ENCODE data around the gene FAM199X. TPM values are rescaled to one million over a fixed set of nuclear protein-coding genes. Genes with fewer than 3 reads are reported as not detected.

Gene FAM199X
- total and polyA plus RNA-seq, 2 donors (not counting 1 experiment from before 2014, with no cell fraction given) = 3.6 to 19.2 TPM

- CTCF ChIA-PET = interaction anchor here (3.0 kb wide), 1 partner anchor 10 kb away, joined by 26 read pairs; the partner anchor contains the start of gene SLC25A53
- DNase-seq = no peak
- Histone ChIP-seq H3K9ac (ENCODE audit: low read length) (peak overlapping the region; percentile 75), H4K20me1 (ENCODE audit: control insufficient read depth, insufficient read depth, low read length, poor library complexity, severe bottlenecking) (no peaks in the 10 kb centered on the region), H2AFZ (ENCODE audit: insufficient read depth, low read depth, low read length, poor library complexity, severe bottlenecking) (peak overlapping the region; percentile 62), H3K27ac (ENCODE audit: low read length in 2 of 2) (peak overlapping the region; percentile 29 to 77), H3K79me2 (ENCODE audit: control insufficient read depth, insufficient read depth, low read length) (peaks cover 31% of the 10 kb centered on the region), H3K4me2 (replicated peaks; ENCODE audit: low read depth, low read length, poor library complexity, severe bottlenecking) (peak overlapping the region; percentile 75), H3K4me1 (ENCODE audit: control insufficient read depth in 2 of 2, insufficient read depth in 2 of 2, low read length in 2 of 2) (peaks cover 14 to 18% of the 10 kb centered on the region in 2 donors), H3K9me3 (ENCODE audit: control extremely low read depth in 1 of 3, control insufficient read depth in 2 of 3, insufficient read depth in 1 of 3, low read length in 2 of 3) (no peaks in the 10 kb centered on the region), H3K36me3 (replicated peaks in 1 of 2; ENCODE audit: control extremely low read depth in 1 of 2, control insufficient read depth in 1 of 2, extremely low read depth in 1 of 2, insufficient read depth in 2 of 2, low read length in 1 of 2) (no peaks in the 10 kb centered on the region), H3K4me3 (ENCODE audit: control extremely low read depth in 1 of 5, extremely low read depth in 1 of 5, insufficient read depth in 1 of 5, low read depth in 2 of 5, low read length in 4 of 5) (peak overlapping the region; percentile 33 to 80 (median 71)), H3K27me3 (replicated peaks in 1 of 4; ENCODE audit: control extremely low read depth in 1 of 4, control insufficient read depth in 3 of 4, insufficient read depth in 4 of 4, low read length in 3 of 4) (no peaks in the 10 kb centered on the region)
- Mint-ChIP-seq H3K27me3 (no peaks in the 10 kb centered on the region), H3K27ac (peak overlapping the region; percentile 20), H3K4me3 (peak overlapping the region; percentile 88), H3K4me1 (peaks cover 36% of the 10 kb centered on the region), H3K9me3 (ENCODE audit: insufficient read depth) (no peaks in the 10 kb centered on the region)
- ATAC-seq (ENCODE audit: low read depth) = no peak
- TF ChIP-seq, protein P1, sequence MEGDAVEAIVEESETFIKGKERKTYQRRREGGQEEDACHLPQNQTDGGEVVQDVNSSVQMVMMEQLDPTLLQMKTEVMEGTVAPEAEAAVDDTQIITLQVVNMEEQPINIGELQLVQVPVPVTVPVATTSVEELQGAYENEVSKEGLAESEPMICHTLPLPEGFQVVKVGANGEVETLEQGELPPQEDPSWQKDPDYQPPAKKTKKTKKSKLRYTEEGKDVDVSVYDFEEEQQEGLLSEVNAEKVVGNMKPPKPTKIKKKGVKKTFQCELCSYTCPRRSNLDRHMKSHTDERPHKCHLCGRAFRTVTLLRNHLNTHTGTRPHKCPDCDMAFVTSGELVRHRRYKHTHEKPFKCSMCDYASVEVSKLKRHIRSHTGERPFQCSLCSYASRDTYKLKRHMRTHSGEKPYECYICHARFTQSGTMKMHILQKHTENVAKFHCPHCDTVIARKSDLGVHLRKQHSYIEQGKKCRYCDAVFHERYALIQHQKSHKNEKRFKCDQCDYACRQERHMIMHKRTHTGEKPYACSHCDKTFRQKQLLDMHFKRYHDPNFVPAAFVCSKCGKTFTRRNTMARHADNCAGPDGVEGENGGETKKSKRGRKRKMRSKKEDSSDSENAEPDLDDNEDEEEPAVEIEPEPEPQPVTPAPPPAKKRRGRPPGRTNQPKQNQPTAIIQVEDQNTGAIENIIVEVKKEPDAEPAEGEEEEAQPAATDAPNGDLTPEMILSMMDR (IDR thresholded peaks at IDR 0.05) = no peak
- intact Hi-C loops (cut with micrococcal nuclease) = loop anchor here (1.0 to 2.0 kb wide), 2 partner anchors 11 to 40 kb away; no protein-coding TSS in a partner anchor
- POLR2A ChIA-PET = interaction anchor here (1.9 kb wide), 1 partner anchor 10 kb away, joined by 19 read pairs; the partner anchor contains the start of gene SLC25A53
- WGBS (ENCODE audit: insufficient coverage) = 0% methylated on average over 10 of the region's 37 CpGs
These were observed 633 bp downstream of the FAM199X start for GRCh38 chrX:104166735-104167436.

GRCh38 chrX:104168127-104168526 is 1.9 kb downstream of the FAM199X start:
- CTCF ChIA-PET = interaction anchor here (0.6 to 3.0 kb wide), 2 partner anchors 11 to 179 kb away, joined by 3 to 26 read pairs; partner anchors contain the start of gene SLC25A53
- Mint-ChIP-seq H3K4me3 (peak overlapping the region; percentile 88), H3K27ac (no peak overlapping the region), H3K9me3 (ENCODE audit: insufficient read depth) (no peaks in the 10 kb centered on the region), H3K4me1 (peaks cover 38% of the 10 kb centered on the region), H3K27me3 (no peaks in the 10 kb centered on the region)
- no peaks in the 10 kb centered on the region for H3K27me3 ChIP-seq (replicated peaks in 1 of 4; ENCODE audit: control extremely low read depth in 1 of 4, control insufficient read depth in 3 of 4, insufficient read depth in 4 of 4, low read length in 3 of 4)
- ATAC-seq (ENCODE audit: low read depth) (no peak), DNase-seq (no peak)
- H2AFZ ChIP-seq (ENCODE audit: insufficient read depth, low read depth, low read length, poor library complexity, severe bottlenecking) = no peak overlapping the region
- intact Hi-C loops (cut with micrococcal nuclease) = no loop called here
- H3K9ac ChIP-seq (ENCODE audit: low read length) = peak overlapping the region; percentile 75
- H3K4me3 ChIP-seq (ENCODE audit: control extremely low read depth in 1 of 5, extremely low read depth in 1 of 5, insufficient read depth in 1 of 5, low read depth in 2 of 5, low read length in 4 of 5) = no peak overlapping the region
- POLR2A ChIA-PET = no interaction called here
- H3K79me2 ChIP-seq (ENCODE audit: control insufficient read depth, insufficient read depth, low read length) = peaks cover 31% of the 10 kb centered on the region
- H3K9me3 ChIP-seq (ENCODE audit: control extremely low read depth in 1 of 3, control insufficient read depth in 2 of 3, insufficient read depth in 1 of 3, low read length in 2 of 3) = no peaks in the 10 kb centered on the region
- no peaks in the 10 kb centered on the region for H4K20me1 ChIP-seq (ENCODE audit: control insufficient read depth, insufficient read depth, low read length, poor library complexity, severe bottlenecking)
- H3K36me3 ChIP-seq (replicated peaks in 1 of 2; ENCODE audit: control extremely low read depth in 1 of 2, control insufficient read depth in 1 of 2, extremely low read depth in 1 of 2, insufficient read depth in 2 of 2, low read length in 1 of 2) = no peaks in the 10 kb centered on the region
- WGBS (ENCODE audit: insufficient coverage) = no CpG with 5 or more reads among the region's 1 CpG
- H3K4me2 ChIP-seq (replicated peaks; ENCODE audit: low read depth, low read length, poor library complexity, severe bottlenecking) = peak overlapping the region; percentile 75
- TF ChIP-seq, protein P1 (IDR thresholded peaks at IDR 0.05) = no peak
- no peak for TF ChIP-seq EZH2 (IDR thresholded peaks at IDR 0.05; ENCODE audit: borderline replicate concordance, insufficient read depth, low read depth, low read length, poor library complexity, severe bottlenecking)
- H3K4me1 ChIP-seq (ENCODE audit: control insufficient read depth in 2 of 2, insufficient read depth in 2 of 2, low read length in 2 of 2) = peaks cover 14 to 18% of the 10 kb centered on the region in 2 donors
- peak overlapping the region in 1 of 2 donors; percentile 77 for H3K27ac ChIP-seq (ENCODE audit: low read length in 2 of 2)
